Measurements from ENCODE around the gene PTHLH.

The PTHLH gene

GRCh38 chr12:27958675-27959074 lies 13.9 kb downstream of the PTHLH start:
- Histone ChIP-seq H3K9me3 (ENCODE audit: control insufficient read depth, low read depth, low read length) (no peaks in the 10 kb centered on the region), H3K9ac (ENCODE audit: low read length) (no peak overlapping the region), H3K27me3 (ENCODE audit: control insufficient read depth, insufficient read depth, low read length) (peaks cover 3% of the 10 kb centered on the region)

GRCh38 chr12:27957366-27957765 lies 15.2 kb downstream of the PTHLH start:
- Histone ChIP-seq H3K4me1 (ENCODE audit: control insufficient read depth, low read depth, low read length) (peaks cover 5% of the 10 kb centered on the region), H3K4me3 (ENCODE audit: low read length) (no peak overlapping the region), H3K9ac (ENCODE audit: low read length) (no peak overlapping the region), H3K9me3 (ENCODE audit: control insufficient read depth, low read depth, low read length) (no peaks in the 10 kb centered on the region), H3K27ac (ENCODE audit: low read length) (no peak overlapping the region), H3K36me3 (ENCODE audit: control insufficient read depth, low read depth, low read length) (no peaks in the 10 kb centered on the region), H3K27me3 (ENCODE audit: control insufficient read depth, insufficient read depth, low read length) (no peaks in the 10 kb centered on the region)

More at GRCh38 chr12:27958675-27959074, 13.9 kb downstream of the PTHLH start:
- H3K4me3 ChIP-seq (ENCODE audit: low read length), result no peak overlapping the region
- H3K27ac ChIP-seq (ENCODE audit: low read length), result no peak overlapping the region
- no peaks in the 10 kb centered on the region for H3K36me3 ChIP-seq (ENCODE audit: control insufficient read depth, low read depth, low read length)
- no peaks in the 10 kb centered on the region for H3K4me1 ChIP-seq (ENCODE audit: control insufficient read depth, low read depth, low read length)

- Histone ChIP-seq H3K27ac (ENCODE audit: low read length) (no peak overlapping the region), H3K9me3 (ENCODE audit: control insufficient read depth, low read depth, low read length) (no peaks in the 10 kb centered on the region), H3K4me3 (ENCODE audit: low read length) (no peak overlapping the region), H3K4me1 (ENCODE audit: control insufficient read depth, low read depth, low read length) (peaks cover 16% of the 10 kb centered on the region), H3K27me3 (ENCODE audit: control insufficient read depth, insufficient read depth, low read length) (no peaks in the 10 kb centered on the region), H3K9ac (ENCODE audit: low read length) (no peak overlapping the region), H3K36me3 (ENCODE audit: control insufficient read depth, low read depth, low read length) (no peaks in the 10 kb centered on the region)
Measured at GRCh38 chr12:27953817-27954216, 18.7 kb downstream of the PTHLH start.

GRCh38 chr12:27953348-27953747 lies 19.2 kb downstream of the PTHLH start:
- no peaks in the 10 kb centered on the region for H3K27me3 ChIP-seq (ENCODE audit: control insufficient read depth, insufficient read depth, low read length)
- no peak overlapping the region for H3K4me3 ChIP-seq (ENCODE audit: low read length)
- H3K9ac ChIP-seq (ENCODE audit: low read length), result no peak overlapping the region
- H3K36me3 ChIP-seq (ENCODE audit: control insufficient read depth, low read depth, low read length), result no peaks in the 10 kb centered on the region
- peaks cover 16% of the 10 kb centered on the region for H3K4me1 ChIP-seq (ENCODE audit: control insufficient read depth, low read depth, low read length)
- H3K27ac ChIP-seq (ENCODE audit: low read length), result no peak overlapping the region
- no peaks in the 10 kb centered on the region for H3K9me3 ChIP-seq (ENCODE audit: control insufficient read depth, low read depth, low read length)

- H3K9ac ChIP-seq (ENCODE audit: low read length), result no peak overlapping the region
- peak overlapping the region; percentile 12 for H3K4me3 ChIP-seq (ENCODE audit: low read length)
- no peaks in the 10 kb centered on the region for H3K9me3 ChIP-seq (ENCODE audit: control insufficient read depth, low read depth, low read length)
- no peaks in the 10 kb centered on the region for H3K27me3 ChIP-seq (ENCODE audit: control insufficient read depth, insufficient read depth, low read length)
- H3K27ac ChIP-seq (ENCODE audit: low read length), result no peak overlapping the region
- H3K36me3 ChIP-seq (ENCODE audit: control insufficient read depth, low read depth, low read length), result no peaks in the 10 kb centered on the region
- peaks cover 16% of the 10 kb centered on the region for H3K4me1 ChIP-seq (ENCODE audit: control insufficient read depth, low read depth, low read length)
Measured at GRCh38 chr12:27952510-27952909, 20.0 kb downstream of the PTHLH start.

- Histone ChIP-seq H3K9ac (ENCODE audit: low read length) (no peak overlapping the region), H3K36me3 (ENCODE audit: control insufficient read depth, low read depth, low read length) (no peaks in the 10 kb centered on the region), H3K27ac (ENCODE audit: low read length) (no peak overlapping the region), H3K4me1 (ENCODE audit: control insufficient read depth, low read depth, low read length) (peaks cover 16% of the 10 kb centered on the region), H3K27me3 (ENCODE audit: control insufficient read depth, insufficient read depth, low read length) (no peaks in the 10 kb centered on the region), H3K4me3 (ENCODE audit: low read length) (peak overlapping the region; percentile 12), H3K9me3 (ENCODE audit: control insufficient read depth, low read depth, low read length) (no peaks in the 10 kb centered on the region)
Measured at GRCh38 chr12:27951898-27952297, 20.6 kb downstream of the PTHLH start.

GRCh38 chr12:27946421-27946820 lies 26.1 kb downstream of the PTHLH start:
- Histone ChIP-seq H3K9me3 (ENCODE audit: control insufficient read depth, low read depth, low read length) (no peaks in the 10 kb centered on the region), H3K27ac (ENCODE audit: low read length) (no peak overlapping the region), H3K9ac (ENCODE audit: low read length) (no peak overlapping the region), H3K4me3 (ENCODE audit: low read length) (no peak overlapping the region), H3K4me1 (ENCODE audit: control insufficient read depth, low read depth, low read length) (peaks cover 2% of the 10 kb centered on the region), H3K27me3 (ENCODE audit: control insufficient read depth, insufficient read depth, low read length) (no peaks in the 10 kb centered on the region), H3K36me3 (ENCODE audit: control insufficient read depth, low read depth, low read length) (no peaks in the 10 kb centered on the region)

- no peaks in the 10 kb centered on the region for H3K9me3 ChIP-seq (ENCODE audit: control insufficient read depth, low read depth, low read length)
- H3K27me3 ChIP-seq (ENCODE audit: control insufficient read depth, insufficient read depth, low read length), result no peaks in the 10 kb centered on the region
- no peak overlapping the region for H3K9ac ChIP-seq (ENCODE audit: low read length)
- H3K4me1 ChIP-seq (ENCODE audit: control insufficient read depth, low read depth, low read length), result no peaks in the 10 kb centered on the region
- no peak overlapping the region for H3K4me3 ChIP-seq (ENCODE audit: low read length)
- no peaks in the 10 kb centered on the region for H3K36me3 ChIP-seq (ENCODE audit: control insufficient read depth, low read depth, low read length)
- H3K27ac ChIP-seq (ENCODE audit: low read length), result no peak overlapping the region
Measured at GRCh38 chr12:27940756-27941402, 31.7 kb downstream of the PTHLH start.

GRCh38 chr12:27940245-27940644 lies 32.3 kb downstream of the PTHLH start:
- H3K9ac ChIP-seq (ENCODE audit: low read length), result no peak overlapping the region
- no peaks in the 10 kb centered on the region for H3K27me3 ChIP-seq (ENCODE audit: control insufficient read depth, insufficient read depth, low read length)
- no peaks in the 10 kb centered on the region for H3K36me3 ChIP-seq (ENCODE audit: control insufficient read depth, low read depth, low read length)
- H3K27ac ChIP-seq (ENCODE audit: low read length), result no peak overlapping the region
- no peaks in the 10 kb centered on the region for H3K4me1 ChIP-seq (ENCODE audit: control insufficient read depth, low read depth, low read length)
- no peak overlapping the region for H3K4me3 ChIP-seq (ENCODE audit: low read length)
- no peaks in the 10 kb centered on the region for H3K9me3 ChIP-seq (ENCODE audit: control insufficient read depth, low read depth, low read length)

- Histone ChIP-seq H3K27me3 (ENCODE audit: control insufficient read depth, insufficient read depth, low read length) (no peaks in the 10 kb centered on the region), H3K9me3 (ENCODE audit: control insufficient read depth, low read depth, low read length) (no peaks in the 10 kb centered on the region), H3K4me1 (ENCODE audit: control insufficient read depth, low read depth, low read length) (no peaks in the 10 kb centered on the region), H3K27ac (ENCODE audit: low read length) (no peak overlapping the region), H3K4me3 (ENCODE audit: low read length) (no peak overlapping the region), H3K36me3 (ENCODE audit: control insufficient read depth, low read depth, low read length) (no peaks in the 10 kb centered on the region), H3K9ac (ENCODE audit: low read length) (no peak overlapping the region)
Measured at GRCh38 chr12:27937768-27938167, 34.8 kb downstream of the PTHLH start.

GRCh38 chr12:27936196-27936595 lies 36.3 kb downstream of the PTHLH start:
- H3K27me3 ChIP-seq (ENCODE audit: control insufficient read depth, insufficient read depth, low read length), result no peaks in the 10 kb centered on the region
- H3K4me3 ChIP-seq (ENCODE audit: low read length), result no peak overlapping the region
- H3K9me3 ChIP-seq (ENCODE audit: control insufficient read depth, low read depth, low read length), result no peaks in the 10 kb centered on the region
- no peak overlapping the region for H3K27ac ChIP-seq (ENCODE audit: low read length)
- no peak overlapping the region for H3K9ac ChIP-seq (ENCODE audit: low read length)
- no peaks in the 10 kb centered on the region for H3K36me3 ChIP-seq (ENCODE audit: control insufficient read depth, low read depth, low read length)
- no peaks in the 10 kb centered on the region for H3K4me1 ChIP-seq (ENCODE audit: control insufficient read depth, low read depth, low read length)

- H3K27me3 ChIP-seq (ENCODE audit: control insufficient read depth, insufficient read depth, low read length), result no peaks in the 10 kb centered on the region
Measured at GRCh38 chr12:27934276-27934675, 38.3 kb downstream of the PTHLH start.

More at GRCh38 chr12:27934276-27934675, 38.3 kb downstream of the PTHLH start:
- Histone ChIP-seq H3K9ac (ENCODE audit: low read length) (no peak overlapping the region), H3K4me3 (ENCODE audit: low read length) (no peak overlapping the region), H3K4me1 (ENCODE audit: control insufficient read depth, low read depth, low read length) (no peaks in the 10 kb centered on the region), H3K36me3 (ENCODE audit: control insufficient read depth, low read depth, low read length) (no peaks in the 10 kb centered on the region), H3K9me3 (ENCODE audit: control insufficient read depth, low read depth, low read length) (no peaks in the 10 kb centered on the region), H3K27ac (ENCODE audit: low read length) (no peak overlapping the region)

All from iPS-18a (cell line).